Measurements from ENCODE around the gene GABRA5. TPM values are rescaled to one million over a fixed set of nuclear protein-coding genes. Genes with fewer than 3 reads are reported as not detected.

The GABRA5 gene
- total and polyA plus RNA-seq, 2 of the 13 experiments (the other 11 are each of a cell fraction or from before 2014, with no cell fraction given), result not detected

DNA sequence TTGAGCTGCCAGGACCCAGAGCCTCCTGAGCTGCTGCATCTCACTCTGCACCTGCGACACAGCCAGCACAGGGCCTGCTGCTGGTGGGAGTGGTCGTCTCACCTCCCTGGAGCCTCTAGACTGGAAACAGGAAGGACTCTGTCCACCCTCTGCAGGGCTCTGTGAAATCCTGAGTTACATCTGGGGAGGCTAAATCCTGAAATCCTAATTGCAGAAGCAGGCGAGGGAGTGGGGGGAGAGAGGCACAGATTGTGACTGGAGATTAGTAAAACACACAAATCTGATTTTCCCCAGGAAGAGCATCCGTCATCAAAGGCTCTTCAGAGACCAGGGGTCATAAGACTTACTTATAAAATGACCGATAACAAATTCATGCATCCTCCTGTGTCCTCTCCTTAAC, 72.5 kb downstream of the GABRA5 start:
- in situ Hi-C loops (cut with HindIII; ENCODE audit: extremely low pct_ligation_motif_present, low pct_unique_long_range_greater_than_20kb), result no loop called here
- H3K4me2 ChIP-seq (ENCODE audit: low read depth, low read length), result no peak overlapping the region
- H3K4me1 ChIP-seq (ENCODE audit: insufficient read depth, low read length), result no peaks in the 10 kb centered on the region
- ChIA-PET CTCF (ENCODE audit: low intra/inter-chr PET ratio, low total read pairs) (no interaction called here), POLR2A (no interaction called here)
- FAIRE-seq (no peak), ATAC-seq (no peak), DNase-seq (ENCODE audit: low spot score) (no peak)
- TF ChIP-seq HNRNPLL (IDR thresholded peaks at IDR 0.05; ENCODE audit: low read depth, low read length, poor library complexity, severe bottlenecking) (no peak), NAIF1 (CRISPR knock-in tag; IDR thresholded peaks at IDR 0.05; ENCODE audit: borderline replicate concordance) (no peak), NFATC3 (CRISPR knock-in tag; IDR thresholded peaks at IDR 0.05) (no peak)
- TF ChIP-seq, protein P1, sequence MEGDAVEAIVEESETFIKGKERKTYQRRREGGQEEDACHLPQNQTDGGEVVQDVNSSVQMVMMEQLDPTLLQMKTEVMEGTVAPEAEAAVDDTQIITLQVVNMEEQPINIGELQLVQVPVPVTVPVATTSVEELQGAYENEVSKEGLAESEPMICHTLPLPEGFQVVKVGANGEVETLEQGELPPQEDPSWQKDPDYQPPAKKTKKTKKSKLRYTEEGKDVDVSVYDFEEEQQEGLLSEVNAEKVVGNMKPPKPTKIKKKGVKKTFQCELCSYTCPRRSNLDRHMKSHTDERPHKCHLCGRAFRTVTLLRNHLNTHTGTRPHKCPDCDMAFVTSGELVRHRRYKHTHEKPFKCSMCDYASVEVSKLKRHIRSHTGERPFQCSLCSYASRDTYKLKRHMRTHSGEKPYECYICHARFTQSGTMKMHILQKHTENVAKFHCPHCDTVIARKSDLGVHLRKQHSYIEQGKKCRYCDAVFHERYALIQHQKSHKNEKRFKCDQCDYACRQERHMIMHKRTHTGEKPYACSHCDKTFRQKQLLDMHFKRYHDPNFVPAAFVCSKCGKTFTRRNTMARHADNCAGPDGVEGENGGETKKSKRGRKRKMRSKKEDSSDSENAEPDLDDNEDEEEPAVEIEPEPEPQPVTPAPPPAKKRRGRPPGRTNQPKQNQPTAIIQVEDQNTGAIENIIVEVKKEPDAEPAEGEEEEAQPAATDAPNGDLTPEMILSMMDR (CRISPR knock-in tag; IDR thresholded peaks at IDR 0.05), result no peak
- TF ChIP-seq, protein P2, sequence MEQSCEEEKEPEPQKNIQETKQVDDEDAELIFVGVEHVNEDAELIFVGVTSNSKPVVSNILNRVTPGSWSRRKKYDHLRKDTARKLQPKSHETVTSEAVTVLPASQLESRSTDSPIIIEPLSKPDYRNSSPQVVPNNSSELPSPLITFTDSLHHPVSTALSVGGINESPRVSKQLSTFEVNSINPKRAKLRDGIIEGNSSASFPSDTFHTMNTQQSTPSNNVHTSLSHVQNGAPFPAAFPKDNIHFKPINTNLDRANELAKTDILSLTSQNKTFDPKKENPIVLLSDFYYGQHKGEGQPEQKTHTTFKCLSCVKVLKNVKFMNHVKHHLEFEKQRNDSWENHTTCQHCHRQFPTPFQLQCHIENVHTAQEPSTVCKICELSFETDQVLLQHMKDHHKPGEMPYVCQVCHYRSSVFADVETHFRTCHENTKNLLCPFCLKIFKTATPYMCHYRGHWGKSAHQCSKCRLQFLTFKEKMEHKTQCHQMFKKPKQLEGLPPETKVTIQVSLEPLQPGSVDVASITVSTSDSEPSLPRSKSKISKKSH (CRISPR knock-in tag; IDR thresholded peaks at IDR 0.05; ENCODE audit: borderline replicate concordance), result no peak
- H3K9me3 ChIP-seq (ENCODE audit: low read length), result no peaks in the 10 kb centered on the region
- no peak overlapping the region for H3K9ac ChIP-seq (ENCODE audit: insufficient read depth, low read depth, low read length)
- no peaks in the 10 kb centered on the region for H3K79me2 ChIP-seq (ENCODE audit: insufficient read depth, low read length)
- no peaks in the 10 kb centered on the region for H3K36me3 ChIP-seq (replicated peaks in 1 of 2; ENCODE audit: control insufficient read depth in 1 of 2, insufficient read depth in 2 of 2, low read length in 2 of 2)
- intact Hi-C loops (cut with micrococcal nuclease; ENCODE audit: unreplicated experiment), result no loop called here
- H3K27ac ChIP-seq (ENCODE audit: extremely low read length, insufficient read depth, low read length), result no peak overlapping the region
- BruUV-seq (replicated peaks), result no TSS peak
- WGBS (ENCODE audit: low lambda C conversion rate), result 3% methylated on average over 3 of the region's 5 CpGs
- H3K27me3 ChIP-seq (ENCODE audit: control insufficient read depth in 1 of 2, insufficient read depth in 2 of 2, low read length in 2 of 2), result peaks cover 0 to 9% of the 10 kb centered on the region in 2 experiments; a peak in 2 of 5 replicates
- H4K20me1 ChIP-seq (ENCODE audit: insufficient read depth, low read length), result no peaks in the 10 kb centered on the region
- no peak overlapping the region for H3K4me3 ChIP-seq (replicated peaks in 1 of 3; ENCODE audit: insufficient read depth in 1 of 3, low read depth in 2 of 3, low read length in 3 of 3)
- H2AFZ ChIP-seq (ENCODE audit: low read length), result no peak overlapping the region

Measured in HepG2 (cell line).